ENCODE data around the gene ELL.

The ELL gene

GRCh38 chr19:18433735-18434398 lies 88.0 kb downstream of the ELL start:
- no peak for DNase-seq (ENCODE audit: low read depth)

GRCh38 chr19:18433015-18433691 lies 88.7 kb downstream of the ELL start:
- no peak for DNase-seq (ENCODE audit: low read depth)

GRCh38 chr19:18432275-18433014 lies 89.4 kb downstream of the ELL start:
- DNase-seq (ENCODE audit: low read depth), result no peak

GRCh38 chr19:18431351-18432197 lies 90.3 kb downstream of the ELL start:
- no peak for DNase-seq (ENCODE audit: low read depth)

- DNase-seq (ENCODE audit: low read depth), result no peak
Measured at GRCh38 chr19:18430417-18431144, 91.3 kb downstream of the ELL start.

GRCh38 chr19:18429717-18430416 lies 92.0 kb downstream of the ELL start:
- no peak for DNase-seq (ENCODE audit: low read depth)

GRCh38 chr19:18428787-18429674 lies 92.8 kb downstream of the ELL start:
- no peak for DNase-seq (ENCODE audit: low read depth)

- DNase-seq (ENCODE audit: low read depth), result no peak
Measured at GRCh38 chr19:18428173-18428786, 93.6 kb downstream of the ELL start.

GRCh38 chr19:18427743-18428113 lies 94.1 kb downstream of the ELL start:
- no peak for DNase-seq (ENCODE audit: low read depth)

- DNase-seq (ENCODE audit: low read depth), result no peak
Measured at GRCh38 chr19:18427080-18427742, 94.7 kb downstream of the ELL start.

- no peak for DNase-seq (ENCODE audit: low read depth)
Measured at GRCh38 chr19:18426416-18426767, 95.5 kb downstream of the ELL start.

- no peak for DNase-seq (ENCODE audit: low read depth)
Measured at GRCh38 chr19:18425515-18426415, 96.1 kb downstream of the ELL start.

GRCh38 chr19:18424890-18425514 lies 96.9 kb downstream of the ELL start:
- no peak for DNase-seq (ENCODE audit: low read depth)

- DNase-seq (ENCODE audit: low read depth), result no peak
Measured at GRCh38 chr19:18424122-18424889, 97.6 kb downstream of the ELL start.

GRCh38 chr19:18423258-18424020 lies 98.4 kb downstream of the ELL start:
- no peak for DNase-seq (ENCODE audit: low read depth)
